ENCODE measurements around the gene TTLL10. TPM values are rescaled to one million over a fixed set of nuclear protein-coding genes. Genes with fewer than 3 reads are reported as not detected.
"Not testable (repeated sequence)": the region's sequence is repeated elsewhere in the genome, so short reads cannot be mapped to it uniquely, and the experiment has no call there.

TTLL10 gene
- total RNA-seq, 1 experiment from 2014 or later = 0.29 TPM

DNA sequence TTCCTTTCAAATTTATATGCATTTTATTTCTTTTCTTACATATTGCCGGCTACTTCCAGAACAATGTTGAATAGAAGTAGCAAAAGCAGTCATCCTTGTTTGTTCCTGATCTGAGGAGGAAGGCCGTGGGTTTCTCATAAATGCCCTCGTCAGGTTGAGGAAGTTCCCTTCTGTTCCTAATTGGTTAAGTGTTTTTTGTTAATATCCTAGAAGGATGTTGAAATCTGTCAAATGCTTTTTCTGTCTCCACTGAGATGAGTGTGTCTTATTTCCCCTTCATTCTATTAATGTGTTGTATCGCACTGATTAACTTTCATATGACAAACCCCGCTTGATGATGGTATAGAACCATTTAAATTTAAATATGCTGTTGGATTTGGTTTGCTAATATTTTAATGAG, 15.4 kb downstream of the TTLL10 start:
- H3K36me3 Mint-ChIP-seq (ENCODE audit: insufficient read depth, unreplicated experiment) = no peaks in the 10 kb centered on the region
- Histone ChIP-seq H3K27me3 (replicated peaks; ENCODE audit: control insufficient read depth, insufficient read depth, low read length) (no peaks in the 10 kb centered on the region), H3K9me3 (no peaks in the 10 kb centered on the region), H3K4me3 (ENCODE audit: low read depth, low read length) (no peak overlapping the region), H3K36me3 (ENCODE audit: control insufficient read depth, insufficient read depth, low read length) (no peaks in the 10 kb centered on the region), H3K4me1 (no peaks in the 10 kb centered on the region)
- TF ChIP-seq, protein P1, sequence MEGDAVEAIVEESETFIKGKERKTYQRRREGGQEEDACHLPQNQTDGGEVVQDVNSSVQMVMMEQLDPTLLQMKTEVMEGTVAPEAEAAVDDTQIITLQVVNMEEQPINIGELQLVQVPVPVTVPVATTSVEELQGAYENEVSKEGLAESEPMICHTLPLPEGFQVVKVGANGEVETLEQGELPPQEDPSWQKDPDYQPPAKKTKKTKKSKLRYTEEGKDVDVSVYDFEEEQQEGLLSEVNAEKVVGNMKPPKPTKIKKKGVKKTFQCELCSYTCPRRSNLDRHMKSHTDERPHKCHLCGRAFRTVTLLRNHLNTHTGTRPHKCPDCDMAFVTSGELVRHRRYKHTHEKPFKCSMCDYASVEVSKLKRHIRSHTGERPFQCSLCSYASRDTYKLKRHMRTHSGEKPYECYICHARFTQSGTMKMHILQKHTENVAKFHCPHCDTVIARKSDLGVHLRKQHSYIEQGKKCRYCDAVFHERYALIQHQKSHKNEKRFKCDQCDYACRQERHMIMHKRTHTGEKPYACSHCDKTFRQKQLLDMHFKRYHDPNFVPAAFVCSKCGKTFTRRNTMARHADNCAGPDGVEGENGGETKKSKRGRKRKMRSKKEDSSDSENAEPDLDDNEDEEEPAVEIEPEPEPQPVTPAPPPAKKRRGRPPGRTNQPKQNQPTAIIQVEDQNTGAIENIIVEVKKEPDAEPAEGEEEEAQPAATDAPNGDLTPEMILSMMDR (IDR thresholded peaks at IDR 0.05; ENCODE audit: insufficient read depth in 1 of 2, low read depth in 1 of 2, low read length in 1 of 2, severe bottlenecking in 1 of 2, unreplicated experiment in 1 of 2) = no peak
- H3K9me3 Mint-ChIP-seq (ENCODE audit: unreplicated experiment) = peaks cover 10% of the 10 kb centered on the region
- ChIA-PET CTCF (no interaction called here), POLR2A (no interaction called here)
- H3K4me3 Mint-ChIP-seq (ENCODE audit: unreplicated experiment) = no peak overlapping the region
- no peaks in the 10 kb centered on the region for H3K4me1 Mint-ChIP-seq (ENCODE audit: low read depth, unreplicated experiment)
- no peak for DNase-seq
- no peaks in the 10 kb centered on the region for H3K27me3 Mint-ChIP-seq (ENCODE audit: insufficient read depth, unreplicated experiment)
- no peak overlapping the region for H3K27ac Mint-ChIP-seq (ENCODE audit: unreplicated experiment)
- BruUV-seq (replicated peaks) = no TSS peak
- intact Hi-C loops (cut with micrococcal nuclease; ENCODE audit: unreplicated experiment) = no loop called here

DNA sequence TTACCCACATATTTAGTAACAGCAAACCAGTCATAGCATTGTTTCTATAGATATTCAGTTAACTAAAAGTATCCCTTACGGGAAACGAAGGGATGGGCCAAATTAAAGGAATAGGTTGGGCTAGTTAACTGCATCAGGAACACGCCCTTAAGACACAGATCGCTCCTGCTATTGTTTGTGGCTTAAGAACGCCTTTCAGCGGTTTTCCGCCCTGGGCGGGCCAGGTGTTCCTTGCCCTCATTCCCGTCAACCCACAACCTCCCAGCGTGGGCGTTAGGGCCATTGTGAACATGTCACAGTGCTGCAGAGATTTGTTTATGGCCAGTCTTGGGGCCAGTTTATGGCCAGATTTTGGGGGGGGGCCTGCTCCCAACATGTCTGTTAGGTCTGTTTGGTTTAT, 18.1 kb downstream of the TTLL10 start:
- Histone ChIP-seq H3K9me3 (peaks cover 8% of the 10 kb centered on the region; the same call in 1 of the 2 replicates), H3K4me3 (ENCODE audit: low read depth, low read length) (no peak overlapping the region), H3K4me1 (no peaks in the 10 kb centered on the region), H3K36me3 (ENCODE audit: control insufficient read depth, insufficient read depth, low read length) (no peaks in the 10 kb centered on the region), H3K27me3 (replicated peaks; ENCODE audit: control insufficient read depth, insufficient read depth, low read length) (no peaks in the 10 kb centered on the region)
- no TSS peak for BruUV-seq (replicated peaks)
- CTCF ChIA-PET = no interaction called here
- DNase-seq = no peak
- Mint-ChIP-seq H3K4me1 (ENCODE audit: low read depth, unreplicated experiment) (no peaks in the 10 kb centered on the region), H3K27me3 (ENCODE audit: insufficient read depth, unreplicated experiment) (no peaks in the 10 kb centered on the region), H3K36me3 (ENCODE audit: insufficient read depth, unreplicated experiment) (no peaks in the 10 kb centered on the region), H3K4me3 (ENCODE audit: unreplicated experiment) (no peak overlapping the region), H3K27ac (ENCODE audit: unreplicated experiment) (no peak overlapping the region), H3K9me3 (ENCODE audit: unreplicated experiment) (peaks cover 22% of the 10 kb centered on the region)
- intact Hi-C loops (cut with micrococcal nuclease; ENCODE audit: unreplicated experiment) = no loop called here
- TF ChIP-seq, protein P1 (IDR thresholded peaks at IDR 0.05; ENCODE audit: insufficient read depth in 1 of 2, low read depth in 1 of 2, low read length in 1 of 2, severe bottlenecking in 1 of 2, unreplicated experiment in 1 of 2) = no peak
- POLR2A ChIA-PET = no interaction called here

DNA sequence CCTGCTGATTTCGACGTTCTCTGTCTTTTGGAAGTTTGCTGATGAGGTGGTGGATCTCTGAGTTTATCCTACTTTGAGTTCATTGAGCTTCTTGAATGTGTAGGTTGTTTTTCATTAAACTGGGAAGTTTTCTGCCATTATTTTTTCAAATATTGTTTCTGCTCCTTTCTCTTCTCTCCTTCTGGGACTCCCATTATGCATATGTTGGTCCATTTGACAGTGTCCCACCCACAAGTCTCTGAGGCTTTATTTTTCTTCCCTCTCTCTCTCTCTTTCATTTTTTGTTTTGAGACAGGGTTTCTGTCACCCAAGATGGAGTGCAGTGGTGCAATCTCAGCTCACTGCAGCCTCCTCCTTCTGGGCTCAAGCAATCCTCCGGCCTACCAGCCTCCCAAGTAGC, 21.0 kb downstream of the TTLL10 start:
- no peak overlapping the region for H3K4me3 ChIP-seq (ENCODE audit: low read depth, low read length)
- ChIA-PET CTCF (no interaction called here), POLR2A (no interaction called here)
- no peak overlapping the region for H3K27ac Mint-ChIP-seq (ENCODE audit: unreplicated experiment)
- H3K4me1 Mint-ChIP-seq (ENCODE audit: low read depth, unreplicated experiment) = no peaks in the 10 kb centered on the region
- BruUV-seq (replicated peaks) = no TSS peak
- intact Hi-C loops (cut with micrococcal nuclease; ENCODE audit: unreplicated experiment) = no loop called here
- no peak overlapping the region for H3K4me3 Mint-ChIP-seq (ENCODE audit: unreplicated experiment)
- peaks cover 22% of the 10 kb centered on the region for H3K9me3 Mint-ChIP-seq (ENCODE audit: unreplicated experiment)
- no peaks in the 10 kb centered on the region for H3K36me3 Mint-ChIP-seq (ENCODE audit: insufficient read depth, unreplicated experiment)
- DNase-seq = no peak
- H3K4me1 ChIP-seq = no peaks in the 10 kb centered on the region
- H3K9me3 ChIP-seq = peaks cover 8% of the 10 kb centered on the region; the same call in 1 of the 2 replicates
- no peaks in the 10 kb centered on the region for H3K27me3 ChIP-seq (replicated peaks; ENCODE audit: control insufficient read depth, insufficient read depth, low read length)
- TF ChIP-seq, protein P1 (IDR thresholded peaks at IDR 0.05; ENCODE audit: insufficient read depth in 1 of 2, low read depth in 1 of 2, low read length in 1 of 2, severe bottlenecking in 1 of 2, unreplicated experiment in 1 of 2) = no peak
- H3K27me3 Mint-ChIP-seq (ENCODE audit: insufficient read depth, unreplicated experiment) = no peaks in the 10 kb centered on the region
- H3K36me3 ChIP-seq (ENCODE audit: control insufficient read depth, insufficient read depth, low read length) = no peaks in the 10 kb centered on the region

DNA sequence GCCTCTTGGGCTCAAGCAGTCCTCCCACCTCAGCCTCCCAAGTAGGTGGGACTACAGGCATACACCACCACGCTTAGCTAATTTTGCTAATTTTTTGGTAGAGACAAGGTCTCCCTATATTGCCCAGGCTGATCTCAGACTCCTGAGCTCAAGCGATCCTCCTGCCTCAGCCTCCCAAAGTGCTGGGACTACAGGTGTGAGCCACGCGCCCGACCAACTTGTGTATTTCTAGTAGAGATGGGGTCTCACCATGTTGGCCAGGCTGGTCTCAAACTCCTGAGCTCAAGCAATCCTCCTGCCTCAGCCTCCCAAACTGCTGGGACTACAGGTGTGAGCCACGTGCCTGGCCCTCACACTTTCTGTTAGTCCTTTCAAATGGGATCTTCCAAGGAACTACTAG, 22.0 kb downstream of the TTLL10 start:
- H3K36me3 ChIP-seq (ENCODE audit: control insufficient read depth, insufficient read depth, low read length); BruUV-seq (replicated peaks); H3K4me3 Mint-ChIP-seq (ENCODE audit: unreplicated experiment); H3K4me1 Mint-ChIP-seq (ENCODE audit: low read depth, unreplicated experiment); H3K27me3 ChIP-seq (replicated peaks; ENCODE audit: control insufficient read depth, insufficient read depth, low read length); CTCF ChIA-PET; DNase-seq; H3K4me3 ChIP-seq (ENCODE audit: low read depth, low read length); H3K27ac Mint-ChIP-seq (ENCODE audit: unreplicated experiment); H3K9me3 ChIP-seq; H3K36me3 Mint-ChIP-seq (ENCODE audit: insufficient read depth, unreplicated experiment); H3K27me3 Mint-ChIP-seq (ENCODE audit: insufficient read depth, unreplicated experiment); intact Hi-C loops (cut with micrococcal nuclease; ENCODE audit: unreplicated experiment); POLR2A ChIA-PET; H3K4me1 ChIP-seq: not testable (repeated sequence)
- peaks cover 22% of the 10 kb centered on the region for H3K9me3 Mint-ChIP-seq (ENCODE audit: unreplicated experiment)

Data from Caco-2 (cell line).